Activated T-helper 1 cell treated with anti-CD3 and anti-CD28 coated beads, Interleukin-12 subunit alpha, Interleukin-12 subunit beta, Interleukin-2, Interleukin-4 antibody, amounts not matched to agents 30 ng/mL and 10 ng/mL and 1 ng/mL, durations not matched to agents 14 hours and 24 hours and 36 hours (primary cell): ENCODE measurements around the gene DENR. TPM values are rescaled to one million over a fixed set of nuclear protein-coding genes. Genes with fewer than 3 reads are reported as not detected.

Source experiments
- DNase-seq: peaks from one replicate; pipeline ENCODE4 v3.0.0; 2021; ENCODE audit warnings: low spot score
- H3K27ac Mint-ChIP-seq: one replicate; pipeline ENCODE4 v1.8.0; 2021; ENCODE audit warnings: mild to moderate bottlenecking, mixed read lengths
- H3K27me3 Mint-ChIP-seq: one replicate; pipeline ENCODE4 v1.8.0; 2022; ENCODE audit warnings: mild to moderate bottlenecking, moderate library complexity, mixed read lengths; ENCODE audit not compliant: insufficient read depth
- H3K36me3 Mint-ChIP-seq: one replicate; pipeline ENCODE4 v1.8.0; 2021; ENCODE audit warnings: low read depth, mixed read lengths
- H3K4me1 Mint-ChIP-seq: one replicate; pipeline ENCODE4 v1.8.0; 2021; ENCODE audit warnings: low read depth, mixed read lengths
- H3K4me3 Mint-ChIP-seq: one replicate; pipeline ENCODE4 v1.8.0; 2021; ENCODE audit warnings: mild to moderate bottlenecking, moderate library complexity, mixed read lengths
- H3K9me3 Mint-ChIP-seq: one replicate; pipeline ENCODE4 v1.8.0; 2021; ENCODE audit warnings: mixed read lengths
- intact Hi-C: fragments of 100-400 bp; cut with micrococcal nuclease; formaldehyde crosslinking; loops from one replicate; pipeline ENCODE4 v1.15.1; 2024
- total RNA-seq: library from RNA; stranded (reverse); gene quantifications from 2 replicates; pipeline ENCODE4 v1.2.3, GENCODE V29; 2022

DENR gene
- total RNA-seq, 1 donor from 2014 or later, result 88.7 TPM

DNA sequence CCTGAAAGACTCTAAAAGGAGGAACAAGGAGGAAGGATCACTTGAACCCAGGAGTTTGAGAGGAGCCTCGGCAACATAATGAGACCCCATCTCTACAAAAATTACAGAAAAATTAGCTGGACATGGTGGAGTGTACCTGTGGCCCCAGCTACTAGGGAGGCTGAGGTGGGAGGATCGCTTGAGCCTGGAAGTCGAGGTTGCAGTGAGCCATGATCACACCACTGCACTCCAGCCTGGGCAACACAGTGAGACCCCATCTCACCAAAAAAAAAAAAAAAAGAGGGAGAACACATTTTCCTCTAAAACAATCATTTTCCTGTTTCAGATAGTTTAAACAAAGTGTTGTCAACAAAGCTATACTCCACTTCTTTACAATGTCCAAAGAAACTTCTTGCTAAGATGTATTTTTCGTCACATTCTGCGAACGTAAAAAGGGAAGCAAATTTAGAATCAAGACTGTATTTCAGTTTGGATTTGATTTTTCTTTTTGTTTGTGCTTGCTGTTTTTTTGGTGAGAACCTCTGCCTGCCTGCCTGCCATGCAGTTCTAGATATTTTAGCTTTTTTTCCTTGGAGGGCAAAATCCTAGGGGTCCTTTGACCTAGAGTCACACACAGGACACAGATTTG lies 27.1 kb upstream of the DENR start:
- Mint-ChIP-seq H3K9me3 (no peaks in the 10 kb centered on the region), H3K4me1 (peaks cover 70% of the 10 kb centered on the region), H3K4me3 (peak overlapping the region; percentile 86)

DNA sequence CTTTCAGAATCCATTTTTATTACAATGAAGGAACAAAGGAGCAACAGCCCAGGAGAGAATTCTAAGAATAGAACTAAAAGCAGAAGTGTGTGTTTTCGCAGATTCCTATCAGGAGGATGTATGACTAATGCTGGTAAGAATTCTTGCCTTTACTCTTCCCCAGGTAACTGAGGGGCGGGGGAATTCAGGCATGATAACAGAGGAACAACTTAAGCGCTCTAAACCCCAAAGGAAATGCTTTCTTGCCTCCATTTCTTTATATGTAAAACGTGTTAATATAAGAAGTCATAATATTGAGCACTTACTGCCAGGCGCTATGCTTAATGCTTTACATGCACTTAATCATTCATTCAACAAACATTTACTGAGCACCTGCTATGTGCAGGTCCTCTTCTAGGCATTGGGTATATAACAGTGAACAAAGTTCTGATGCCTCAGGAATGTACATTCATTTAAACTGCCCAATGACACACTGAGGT lies 26.5 kb upstream of the DENR start:
- Mint-ChIP-seq H3K4me1 (peaks cover 72% of the 10 kb centered on the region), H3K27me3 (no peaks in the 10 kb centered on the region), H3K4me3 (peak overlapping the region; percentile 86), H3K27ac (peak overlapping the region; percentile 86), H3K36me3 (peaks cover 27% of the 10 kb centered on the region), H3K9me3 (no peaks in the 10 kb centered on the region)
- intact Hi-C loops, result no loop called here
- peak; percentile 28 for DNase-seq

More for the DNA sequence above, 27.1 kb upstream of the DENR start:
- peak overlapping the region; percentile 86 for H3K27ac Mint-ChIP-seq
- no peak for DNase-seq
- no peaks in the 10 kb centered on the region for H3K27me3 Mint-ChIP-seq
- peaks cover 29% of the 10 kb centered on the region for H3K36me3 Mint-ChIP-seq
- intact Hi-C loops, result no loop called here

DNA sequence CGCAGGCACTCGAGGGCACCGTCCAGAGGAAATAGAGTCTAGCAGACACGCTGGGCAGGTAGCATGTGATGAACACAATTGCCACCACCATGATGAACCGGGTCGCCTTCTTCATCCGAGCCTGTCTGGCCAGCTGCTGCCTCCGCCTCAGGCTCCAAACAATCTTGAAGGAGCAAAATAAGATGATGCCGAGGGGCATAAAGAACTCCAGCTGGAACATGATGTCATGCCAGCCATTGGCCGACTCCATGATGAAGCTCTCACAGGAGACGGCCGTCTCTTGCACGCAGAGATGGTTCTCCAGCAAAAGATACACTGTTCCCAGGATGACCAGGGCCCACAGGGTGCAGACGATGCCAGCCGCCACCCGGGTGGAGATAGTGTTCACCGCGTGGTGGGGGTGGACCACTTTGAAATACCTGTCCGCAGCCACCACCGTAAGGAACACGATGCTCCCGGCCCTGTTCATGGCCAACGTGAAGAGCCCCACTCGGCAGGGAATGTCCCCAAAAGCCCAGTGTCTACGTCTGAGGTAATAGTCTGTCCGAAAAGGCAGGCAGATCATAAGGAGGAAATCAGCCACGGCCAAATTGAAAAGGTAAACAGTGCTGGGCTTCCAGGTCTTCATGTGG lies 22.9 kb upstream of the DENR start:
- Mint-ChIP-seq H3K27ac (peak overlapping the region; percentile 86), H3K4me3 (peak overlapping the region; percentile 91), H3K4me1 (peaks cover 86% of the 10 kb centered on the region), H3K36me3 (peaks cover 21% of the 10 kb centered on the region), H3K9me3 (peaks cover 12% of the 10 kb centered on the region), H3K27me3 (no peaks in the 10 kb centered on the region)
- intact Hi-C loops, result loop anchor here (5.0 to 10.0 kb wide), 6 partner anchors 143 to 927 kb away; partner anchors contain the start of genes KNTC1, MLXIP, RSRC2 and SETD1B
- DNase-seq, result no peak

DNA sequence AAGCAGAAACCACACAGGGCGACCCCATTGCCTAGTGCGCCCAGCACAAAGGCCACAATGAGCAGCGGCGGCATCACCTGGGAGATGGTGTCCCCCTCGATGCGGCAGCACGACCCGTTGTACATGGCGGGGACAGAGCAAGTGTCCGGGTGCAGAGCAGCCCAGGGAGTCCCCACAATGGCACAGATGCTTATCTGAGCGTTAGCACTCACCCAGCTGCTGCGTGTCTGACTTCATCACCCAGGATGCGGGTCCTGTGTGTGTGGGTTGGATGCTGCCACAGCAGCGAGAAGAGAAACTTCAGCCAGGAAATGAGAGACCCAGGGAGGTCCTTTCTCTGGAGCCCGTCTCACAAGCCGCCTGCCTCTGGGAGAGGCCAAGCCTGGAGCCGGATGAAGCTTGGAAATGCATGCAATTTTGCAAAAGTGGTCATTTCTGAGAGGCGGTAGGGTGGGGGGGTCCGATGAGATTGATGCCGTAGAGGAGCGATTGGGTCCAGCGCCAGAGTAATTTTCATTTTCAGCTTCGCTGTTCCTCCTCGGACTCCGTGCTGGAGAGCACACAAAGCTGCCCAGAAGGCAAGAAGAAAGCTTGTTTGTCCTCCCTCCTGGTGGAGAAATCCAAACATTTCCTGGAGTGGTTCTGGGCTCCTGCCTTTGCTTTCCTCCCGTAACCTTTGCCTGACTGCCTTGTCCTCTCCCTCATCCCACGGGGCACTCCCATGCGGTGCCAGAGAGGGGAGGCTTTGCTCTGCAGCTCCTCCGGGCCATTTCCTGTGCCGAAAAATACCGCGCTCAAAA lies 22.2 kb upstream of the DENR start, which contains the start of gene HCAR1:
HCAR1 (minus strand) TSS at position 630 of the 800 bp plus-strand sequence; CDS start at position 125, 505 bp downstream.
- Mint-ChIP-seq H3K27ac (peak within 1 kb of the TSS; percentile 90), H3K4me3 (peak within 1 kb of the TSS; percentile 91), H3K4me1 (peaks cover 79% of the 10 kb centered on the region), H3K27me3 (no peaks in the 10 kb centered on the region), H3K36me3 (peaks cover 19% of the 10 kb centered on the region), H3K9me3 (peaks cover 12% of the 10 kb centered on the region)
- peak; percentile 74 for DNase-seq
- intact Hi-C loops, result loop anchor here (5.0 to 10.0 kb wide), 6 partner anchors 142 to 928 kb away; partner anchors contain the start of genes KNTC1, MLXIP, RSRC2 and SETD1B

DNA sequence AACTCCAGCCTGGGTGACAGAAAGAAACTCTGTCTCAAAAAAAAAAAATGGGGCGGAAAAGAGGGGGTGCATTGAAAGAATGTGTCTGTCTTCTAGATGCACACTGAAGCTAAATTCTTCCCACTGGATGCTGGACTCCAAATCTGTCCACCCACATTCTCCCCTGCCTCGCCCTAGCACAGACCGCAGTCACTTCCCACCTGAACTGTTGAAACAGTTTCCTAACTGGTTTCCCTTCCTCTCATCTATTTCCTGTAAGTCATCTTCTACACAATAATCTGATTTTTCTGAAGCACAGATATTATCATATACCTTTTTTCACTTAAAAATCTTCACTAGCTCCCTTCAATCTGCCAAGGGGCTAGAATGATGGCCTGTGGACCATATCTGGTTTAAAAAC lies 20.5 kb upstream of the DENR start:
- H3K27ac Mint-ChIP-seq, result peak overlapping the region; percentile 90
- peaks cover 16% of the 10 kb centered on the region for H3K9me3 Mint-ChIP-seq
- no peaks in the 10 kb centered on the region for H3K27me3 Mint-ChIP-seq
- H3K4me3 Mint-ChIP-seq, result peak overlapping the region; percentile 62
- intact Hi-C loops, result loop anchor here (5.0 to 10.0 kb wide), 6 partner anchors 140 to 930 kb away; partner anchors contain the start of genes KNTC1, MLXIP, RSRC2 and SETD1B
- H3K4me1 Mint-ChIP-seq, result peaks cover 67% of the 10 kb centered on the region
- peak; percentile 19 for DNase-seq
- peaks cover 12% of the 10 kb centered on the region for H3K36me3 Mint-ChIP-seq

DNA sequence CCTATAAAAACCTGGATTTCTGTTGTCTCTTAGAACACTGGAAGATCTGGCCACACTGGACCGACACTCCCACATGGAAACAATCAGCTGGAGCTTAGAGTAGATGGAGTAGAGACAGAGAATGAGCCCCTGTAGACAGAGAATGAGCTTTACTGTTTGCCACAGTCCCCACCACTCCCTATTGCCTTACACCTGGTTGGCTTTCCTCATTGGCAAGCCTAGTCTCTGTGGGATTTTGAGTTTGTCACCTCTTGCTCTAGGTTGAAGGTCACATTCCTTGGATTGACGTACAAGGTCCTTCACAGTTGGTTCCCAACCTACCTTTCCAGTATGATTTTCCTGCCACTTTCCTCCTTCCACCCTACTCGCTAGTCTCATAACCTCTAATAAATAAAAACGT lies 20.0 kb upstream of the DENR start:
- H3K4me3 Mint-ChIP-seq, result peak overlapping the region; percentile 62
- DNase-seq, result no peak
- H3K4me1 Mint-ChIP-seq, result peaks cover 64% of the 10 kb centered on the region
- H3K36me3 Mint-ChIP-seq, result peaks cover 12% of the 10 kb centered on the region
- H3K27ac Mint-ChIP-seq, result peak overlapping the region; percentile 90
- H3K27me3 Mint-ChIP-seq, result no peaks in the 10 kb centered on the region
- H3K9me3 Mint-ChIP-seq, result peaks cover 16% of the 10 kb centered on the region
- intact Hi-C loops, result loop anchor here (1.0 to 10.0 kb wide), 9 partner anchors 12 to 930 kb away; partner anchors contain the start of genes DENR, KNTC1, MLXIP and RSRC2

DNA sequence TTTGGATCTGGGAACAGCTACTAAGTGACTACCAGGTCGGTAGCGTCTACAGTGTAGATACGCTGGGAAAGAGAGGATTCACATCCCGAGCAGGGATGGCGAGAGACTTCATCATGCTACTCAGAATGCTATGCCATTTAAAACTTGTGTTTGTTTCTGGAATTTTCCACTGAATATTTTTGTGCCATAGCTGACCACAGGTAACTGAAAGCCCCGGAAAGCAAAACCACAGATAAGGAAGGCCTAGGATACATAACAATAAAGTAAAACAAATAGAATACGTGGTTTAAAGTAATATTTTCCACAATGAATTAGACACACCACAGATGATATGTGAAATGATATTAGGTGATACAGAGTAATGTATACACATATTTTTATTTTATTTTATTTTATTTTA lies 14.1 kb upstream of the DENR start:
- Mint-ChIP-seq H3K36me3 (no peaks in the 10 kb centered on the region), H3K4me3 (no peak overlapping the region), H3K27me3 (no peaks in the 10 kb centered on the region), H3K4me1 (peaks cover 21% of the 10 kb centered on the region), H3K27ac (no peak overlapping the region), H3K9me3 (peaks cover 4% of the 10 kb centered on the region)
- DNase-seq, result no peak
- intact Hi-C loops, result loop anchor here (10.0 kb wide), 1 partner anchor 664 kb away; the partner anchor contains the start of gene MLXIP

DNA sequence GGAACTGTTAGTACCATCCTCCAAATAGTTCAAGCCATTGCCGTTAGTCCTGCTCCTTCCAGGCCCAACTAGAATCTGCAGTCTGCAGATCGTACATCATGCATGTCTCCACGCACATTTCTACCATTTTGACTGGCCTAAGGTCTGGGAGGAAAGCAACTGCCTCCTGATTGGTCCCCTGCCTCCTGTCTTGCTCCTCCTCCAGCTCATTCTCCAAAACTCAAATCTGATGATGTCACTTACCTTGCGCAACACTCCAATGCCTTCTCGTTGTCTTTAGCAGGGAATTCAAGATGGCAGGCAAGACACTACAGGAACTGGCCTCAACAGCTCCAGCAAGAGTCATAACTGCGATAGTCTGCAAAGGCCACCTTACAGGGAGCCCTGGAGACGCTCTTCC lies 12.3 kb upstream of the DENR start:
- Mint-ChIP-seq H3K36me3 (no peaks in the 10 kb centered on the region), H3K27me3 (no peaks in the 10 kb centered on the region), H3K27ac (no peak overlapping the region), H3K9me3 (peaks cover 4% of the 10 kb centered on the region), H3K4me3 (no peak overlapping the region), H3K4me1 (peaks cover 13% of the 10 kb centered on the region)
- no peak for DNase-seq
- intact Hi-C loops, result no loop called here

DNA sequence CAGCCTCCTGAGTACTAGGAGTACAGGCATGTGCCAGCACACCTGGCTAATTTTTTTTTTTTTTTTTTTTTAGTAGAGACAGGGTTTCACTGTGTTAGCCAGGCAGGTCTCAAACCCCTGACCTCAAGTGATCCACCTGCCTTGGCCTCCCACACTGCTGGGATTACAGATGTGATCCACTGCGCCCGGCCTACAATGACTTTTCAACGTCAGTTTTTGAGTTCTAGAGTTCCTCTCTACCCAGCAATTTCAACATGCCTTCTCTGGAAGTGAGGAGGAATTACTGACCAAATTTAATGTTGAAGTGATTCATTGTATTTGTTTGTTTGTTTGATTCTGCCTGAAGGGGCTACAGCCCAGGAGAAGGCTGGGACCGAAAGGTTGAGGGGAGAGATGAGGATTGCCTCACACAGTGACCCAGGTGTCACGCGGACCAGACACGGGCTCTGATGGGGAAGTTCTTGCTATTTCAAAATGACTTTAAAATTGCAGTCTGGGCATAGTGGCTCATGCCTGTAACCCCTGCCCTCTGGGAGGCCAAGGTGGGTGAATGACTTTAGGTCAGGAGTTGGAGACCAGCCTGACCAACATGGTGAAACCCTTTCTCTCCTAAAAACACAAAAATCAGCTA lies 8.6 kb upstream of the DENR start:
- H3K4me3 Mint-ChIP-seq, result no peak overlapping the region
- no peak overlapping the region for H3K27ac Mint-ChIP-seq
- H3K9me3 Mint-ChIP-seq, result no peaks in the 10 kb centered on the region
- H3K27me3 Mint-ChIP-seq, result no peaks in the 10 kb centered on the region
- no peak for DNase-seq
- H3K36me3 Mint-ChIP-seq, result no peaks in the 10 kb centered on the region
- peaks cover 14% of the 10 kb centered on the region for H3K4me1 Mint-ChIP-seq
- intact Hi-C loops, result no loop called here

DNA sequence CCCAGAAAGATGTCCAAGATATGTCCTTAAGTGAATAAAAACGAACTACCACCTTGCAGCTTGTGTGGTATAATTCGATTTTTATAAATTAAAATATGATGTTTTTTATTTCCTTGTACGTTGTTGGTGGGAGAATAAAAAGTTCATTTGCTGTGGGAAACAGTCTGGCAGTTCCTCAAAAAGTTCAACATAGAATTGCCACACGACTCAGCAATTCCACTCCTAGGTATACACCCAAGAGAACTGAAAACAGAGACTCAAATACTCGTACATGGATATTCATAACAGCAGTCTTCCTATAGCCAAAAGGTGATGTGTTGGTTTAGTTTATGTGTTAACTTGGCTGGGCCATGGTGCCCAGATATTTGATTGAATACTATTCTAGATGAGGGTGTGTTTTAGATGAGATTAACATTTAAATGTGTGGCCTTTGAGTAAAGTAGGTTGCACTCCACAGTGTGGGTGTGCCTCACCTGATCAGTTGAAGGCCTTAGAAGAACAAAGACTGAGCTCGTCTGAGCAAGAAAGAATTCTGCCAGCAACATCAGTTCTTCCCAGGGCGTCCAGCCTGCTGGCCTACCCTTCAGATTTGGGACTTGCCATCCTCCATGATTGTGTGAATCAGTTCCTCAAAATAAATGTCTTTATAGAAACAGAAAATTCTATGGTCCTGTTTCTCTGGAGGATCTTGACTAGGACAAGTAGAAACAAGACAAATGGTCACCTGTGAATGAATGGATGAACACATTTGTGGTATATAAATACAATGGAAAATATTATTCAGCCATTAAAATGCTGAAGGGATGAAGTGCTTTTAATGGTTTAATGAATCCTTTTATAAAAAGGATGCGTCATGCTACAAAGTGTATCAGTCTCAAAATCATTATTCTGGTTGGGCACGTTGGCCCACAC lies 5.1 kb upstream of the DENR start:
- intact Hi-C loops, result no loop called here
- no peak for DNase-seq
- H3K27ac Mint-ChIP-seq, result no peak overlapping the region

DNA sequence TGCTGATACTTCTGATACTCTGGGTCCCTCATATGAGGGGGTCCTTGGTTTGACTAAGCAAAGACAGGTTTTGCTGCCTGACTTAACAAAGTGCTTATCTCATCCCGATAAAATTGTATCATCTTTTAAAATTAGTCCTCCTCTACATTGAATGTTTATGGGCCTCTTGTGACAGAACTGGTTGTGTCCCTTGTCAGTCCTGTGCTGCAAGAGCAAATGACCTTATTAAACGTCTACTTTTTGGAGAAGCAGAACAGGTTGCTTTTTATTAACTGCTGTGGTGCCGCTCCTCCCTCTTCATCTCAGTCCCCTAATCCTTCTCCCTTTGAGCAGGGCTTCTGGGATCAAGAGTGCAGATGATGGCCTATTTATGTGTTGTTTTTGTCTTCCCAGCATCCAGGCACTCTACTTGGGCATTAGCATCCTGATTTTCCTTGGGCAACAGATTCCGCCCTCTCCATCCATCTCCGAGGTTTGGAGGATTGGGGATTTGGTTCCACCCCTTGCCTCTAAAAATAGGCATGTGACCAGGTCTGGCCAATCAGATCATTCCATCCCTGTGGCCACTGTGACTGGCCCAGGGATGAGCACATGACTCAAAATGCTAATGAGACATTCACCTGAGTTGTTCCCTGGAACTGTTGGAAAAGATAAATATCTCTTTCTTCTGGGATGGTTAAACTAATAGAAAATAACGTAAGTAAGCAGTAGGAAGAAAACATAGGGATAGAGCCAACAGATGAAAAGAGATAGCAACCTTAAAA lies 2.9 kb upstream of the DENR start:
- Mint-ChIP-seq H3K4me1 (peaks cover 34% of the 10 kb centered on the region), H3K27me3 (no peaks in the 10 kb centered on the region), H3K9me3 (no peaks in the 10 kb centered on the region), H3K4me3 (no peak overlapping the region), H3K36me3 (peaks cover 10% of the 10 kb centered on the region), H3K27ac (no peak overlapping the region)
- intact Hi-C loops, result loop anchor here (5.0 kb wide), 1 partner anchor 618 kb away; no protein-coding TSS in a partner anchor
- no peak for DNase-seq

More for the DNA sequence above, 5.1 kb upstream of the DENR start:
- Mint-ChIP-seq H3K9me3 (no peaks in the 10 kb centered on the region), H3K4me1 (peaks cover 26% of the 10 kb centered on the region), H3K4me3 (no peak overlapping the region), H3K27me3 (no peaks in the 10 kb centered on the region), H3K36me3 (no peaks in the 10 kb centered on the region)
